SK-N-SH (cell line): Measurements from ENCODE around the gene DDC. TPM values are rescaled to one million over a fixed set of nuclear protein-coding genes. Genes with fewer than 3 reads are reported as not detected.

ENCODE experiments used
- CTCF ChIA-PET: fragments of 300-600, 350-600 bp; formaldehyde crosslinking; extraction: SDS; loops from one replicate; lab custom pipeline; 2021; lab: Yijun Ruan, JAX
- POLR2A ChIA-PET: fragments of 350-600 bp; sonication (Branson Sonifier 250); formaldehyde crosslinking; extraction: SDS; loops from one replicate; lab custom pipeline; 2020; ENCODE audit warnings: antibody characterized with exemption, inconsistent platforms; lab: Yijun Ruan, JAX
- DNase-seq: peaks from one replicate; pipeline ENCODE4 v3.0.0; 2012
- H2AFZ ChIP-seq: fragments of 200-600 bp; sonication (generic); 2 replicates; pipeline ENCODE4 v1.8.1; 2016; ENCODE audit warnings: antibody characterized with exemption, mild to moderate bottlenecking, low read depth
- H3F3A ChIP-seq: fragments of 200-600 bp; sonication (generic); replicated peaks from 2 replicates; pipeline ENCODE3; 2016; ENCODE audit warnings: antibody characterized with exemption, mild to moderate bottlenecking; ENCODE audit not compliant: insufficient read depth
- H3K27ac ChIP-seq, 2 experiments: fragments of 200-500 bp in 1 of 2; fragments of 200-600 bp in 1 of 2; sonication (Bioruptor generic) in 1 of 2; sonication (generic), shearing (Covaris generic) in 1 of 2; 2 replicates each; pipeline versions ENCODE4 v1.5.1 to v1.6.1; 2014 to 2016; ENCODE audit warnings: low read depth in 2 of 2, inconsistent platforms in 1 of 2, low read length in 1 of 2, mild to moderate bottlenecking in 1 of 2, mixed read lengths in 1 of 2
- H3K27me3 ChIP-seq: fragments of 200-600 bp; sonication (generic), shearing (Covaris generic); 2 replicates; pipeline ENCODE4 v1.6.1; 2016; ENCODE audit warnings: mixed run types; ENCODE audit not compliant: insufficient read depth
- H3K36me3 ChIP-seq, 2 experiments: fragments of 200-500 bp in 1 of 2; fragments of 200-600 bp in 1 of 2; sonication (Bioruptor generic) in 1 of 2; sonication (generic) in 1 of 2; replicated peaks in 1 of 2; 2 replicates each; pipeline versions ENCODE3 to v1.5.1; 2014 to 2016; ENCODE audit warnings: low read length in 1 of 2, mild to moderate bottlenecking in 1 of 2; ENCODE audit not compliant: insufficient read depth in 2 of 2, control insufficient read depth in 1 of 2
- H3K4me1 ChIP-seq, 2 experiments: fragments of 200-500 bp in 1 of 2; fragments of 200-600 bp in 1 of 2; sonication (Bioruptor generic) in 1 of 2; sonication (generic), shearing (Covaris generic) in 1 of 2; 2 replicates each; pipeline versions ENCODE4 v1.5.1 to v1.6.1; 2014 to 2016; ENCODE audit warnings: low read depth in 1 of 2, low read length in 1 of 2, mixed run types in 1 of 2; ENCODE audit not compliant: insufficient read depth in 2 of 2, control insufficient read depth in 1 of 2
- H3K4me2 ChIP-seq: fragments of 200-600 bp; sonication (generic), shearing (Covaris generic); 2 replicates; pipeline ENCODE4 v1.6.1; 2017; ENCODE audit warnings: mixed run types
- H3K4me3 ChIP-seq, 2 experiments: fragments of 200-500 bp in 1 of 2; fragments of 200-600 bp in 1 of 2; sonication (Bioruptor generic) in 1 of 2; sonication (generic), shearing (Covaris generic) in 1 of 2; 2 replicates each; pipeline versions ENCODE4 v1.5.1 to v1.8.1; 2014 to 2016; ENCODE audit warnings: low read depth in 2 of 2, inconsistent platforms in 1 of 2, low read length in 1 of 2, mild to moderate bottlenecking in 1 of 2, mixed read lengths in 1 of 2, moderate library complexity in 1 of 2
- H3K79me2 ChIP-seq: fragments of 200-600 bp; sonication (generic); 2 replicates; pipeline ENCODE4 v1.8.1; 2017; ENCODE audit warnings: mild to moderate bottlenecking; ENCODE audit not compliant: insufficient read depth
- H3K9ac ChIP-seq: fragments of 200-600 bp; sonication (generic); 2 replicates; pipeline ENCODE4 v1.6.1; 2017; ENCODE audit warnings: mixed run types
- H3K9me2 ChIP-seq: fragments of 200-600 bp; sonication (generic); 2 replicates; pipeline ENCODE4 v1.6.1; 2017; ENCODE audit warnings: mixed run types
- H3K9me3 ChIP-seq: fragments of 200-600 bp; sonication (generic); 2 replicates; pipeline ENCODE4 v1.6.1; 2017; ENCODE audit warnings: mixed run types, mild to moderate bottlenecking, moderate library complexity
- H4K20me1 ChIP-seq: fragments of 200-600 bp; sonication (generic); 2 replicates; pipeline ENCODE4 v1.6.1; 2017; ENCODE audit warnings: mild to moderate bottlenecking, mixed run types; ENCODE audit not compliant: insufficient read depth
- CTCF ChIP-seq: fragments of 200-600 bp; sonication (generic); IDR thresholded peaks from 2 replicates; pipeline ENCODE4 v1.6.1; 2017; ENCODE audit warnings: antibody characterized with exemption, mild to moderate bottlenecking, moderate library complexity
- EP300 ChIP-seq, 2 experiments: IDR thresholded peaks; 2 replicates each; pipeline versions ENCODE4 v1.4.0 to v1.6.1; 2012; ENCODE audit warnings: borderline replicate concordance in 1 of 2, low read depth in 1 of 2, low read length in 1 of 2
- EZH2phosphoT487 ChIP-seq: fragments of 200-600 bp; sonication (generic); IDR thresholded peaks from 2 replicates; pipeline ENCODE4 v1.6.1; 2017; ENCODE audit warnings: low read depth, mixed run types, mild to moderate bottlenecking, antibody characterized with exemption, moderate library complexity, borderline replicate concordance
- FOSL2 ChIP-seq: IDR thresholded peaks from 2 replicates; pipeline ENCODE4 v1.4.0; 2012; ENCODE audit warnings: low read depth, mild to moderate bottlenecking, moderate library complexity, borderline replicate concordance
- FOXM1 ChIP-seq: IDR thresholded peaks from 2 replicates; pipeline ENCODE4 v1.4.0; 2012; ENCODE audit warnings: low read depth, mild to moderate bottlenecking
- GABPA ChIP-seq: IDR thresholded peaks from 2 replicates; pipeline ENCODE4 v1.4.0; 2012; ENCODE audit warnings: low read depth, mild to moderate bottlenecking
- IRF3 ChIP-seq: fragments of 150-350 bp; IDR thresholded peaks from 2 replicates; pipeline ENCODE4 v1.6.1; 2016; ENCODE audit warnings: mild to moderate bottlenecking, low read depth, low read length
- JUND ChIP-seq: IDR thresholded peaks from 2 replicates; pipeline ENCODE4 v1.4.0; 2012
- MAX ChIP-seq: IDR thresholded peaks from 2 replicates; pipeline ENCODE4 v1.4.0; 2012; ENCODE audit warnings: low read depth
- MXI1 ChIP-seq: IDR thresholded peaks from 2 replicates; pipeline ENCODE4 v1.6.1; 2012; ENCODE audit warnings: mild to moderate bottlenecking, low read depth, low read length, improper control_type of control experiment
- NFIC ChIP-seq: IDR thresholded peaks from 2 replicates; pipeline ENCODE4 v1.4.0; 2012; ENCODE audit warnings: borderline replicate concordance
- NRF1 ChIP-seq: IDR thresholded peaks from 2 replicates; pipeline ENCODE4 v1.6.1; 2012; ENCODE audit warnings: low read depth, mild to moderate bottlenecking, low read length
- PBX3 ChIP-seq: IDR thresholded peaks from 2 replicates; pipeline ENCODE4; 2012
- POLR2AphosphoS5 ChIP-seq: IDR thresholded peaks from 2 replicates; pipeline ENCODE4 v1.6.1; 2012; ENCODE audit warnings: low read depth, low read length
- RAD21 ChIP-seq: IDR thresholded peaks from 2 replicates; pipeline ENCODE4 v1.6.1; 2012; ENCODE audit warnings: mild to moderate bottlenecking, low read length
- RCOR1 ChIP-seq: fragments of 150-350 bp; IDR thresholded peaks from 2 replicates; pipeline ENCODE4 v1.6.1; 2017; ENCODE audit warnings: antibody characterized with exemption, low read length
- REST ChIP-seq: IDR thresholded peaks from 2 replicates; pipeline ENCODE4 v1.6.1; 2012; ENCODE audit warnings: mild to moderate bottlenecking, low read depth, low read length, moderate library complexity
- RXRA ChIP-seq: IDR thresholded peaks from 2 replicates; pipeline ENCODE4 v1.4.0; 2012; ENCODE audit warnings: low read depth, mild to moderate bottlenecking, borderline replicate concordance
- TCF12 ChIP-seq: IDR thresholded peaks from 2 replicates; pipeline ENCODE4 v1.4.0; 2012
- TEAD4 ChIP-seq: IDR thresholded peaks from 2 replicates; pipeline ENCODE4 v1.4.0; 2012; ENCODE audit warnings: mild to moderate bottlenecking, borderline replicate concordance; ENCODE audit not compliant: insufficient read depth
- USF2 ChIP-seq: fragments of 150-350 bp; IDR thresholded peaks from 2 replicates; pipeline ENCODE4 v1.6.1; 2017; ENCODE audit warnings: antibody characterized with exemption, low read length, low read depth, borderline replicate concordance
- ZBTB33 ChIP-seq: IDR thresholded peaks from 2 replicates; pipeline ENCODE4 v1.4.0; 2012; ENCODE audit warnings: low read depth, borderline replicate concordance
- WGBS: methylation state at CpG from one replicate; pipeline ENCODE4 v1.1.6; 2017; ENCODE audit warnings: low lambda C conversion rate; 5-methylcytosine and 5-hydroxymethylcytosine counted together
- polyA plus RNA-seq, 3 experiments: library from polyadenylated mRNA; depleted of rRNA; stranded (reverse); fragments of >200 nt; gene quantifications; 2 replicates each; pipeline ENCODE4 v1.2.3, GENCODE V29; 2012

DDC gene
- polyA plus RNA-seq, 1 of the 3 experiments (the other 2 are of a cell fraction), result 1.8 TPM

GRCh38 chr7:50567715-50568261 lies 2.6 kb upstream of the DDC start:
- ChIA-PET CTCF (interaction anchor here (2.2 to 5.2 kb wide), 4 partner anchors 28 to 151 kb away, joined by 6 to 26 read pairs (median 8); no protein-coding TSS in a partner anchor), POLR2A (interaction anchor here (0.6 to 2.4 kb wide), 5 partner anchors 8 to 108 kb away, joined by 3 to 10 read pairs (median 3); no protein-coding TSS in a partner anchor)
- DNase-seq, result peak; percentile 42
- Histone ChIP-seq H3K9ac (no peak overlapping the region), H2AFZ (no peak overlapping the region), H3K27ac (peak overlapping the region in 1 of 2 experiments; percentile 96; a peak in 2 of 4 replicates), H4K20me1 (no peaks in the 10 kb centered on the region), H3K4me3 (no peak overlapping the region), H3K9me3 (no peaks in the 10 kb centered on the region), H3K27me3 (peaks cover 17% of the 10 kb centered on the region; the same call in 1 of the 2 replicates), H3K9me2 (no peaks in the 10 kb centered on the region), H3K79me2 (no peaks in the 10 kb centered on the region), H3K36me3 (no peaks in the 10 kb centered on the region), H3F3A (no peaks in the 10 kb centered on the region), H3K4me1 (peaks cover 0 to 41% of the 10 kb centered on the region in 2 experiments; a peak in 2 of 4 replicates), H3K4me2 (no peak overlapping the region)
- 23% methylated on average over 6 of the region's 6 CpGs for WGBS
- no peak for TF ChIP-seq GABPA
- TF ChIP-seq JUND, result no peak
- no peak for TF ChIP-seq CTCF
- no peak for TF ChIP-seq RAD21
- TF ChIP-seq IRF3, result no peak
- no peak for TF ChIP-seq FOSL2
- TF ChIP-seq POLR2AphosphoS5, result no peak
- TF ChIP-seq PBX3, result no peak
- TF ChIP-seq TCF12, result no peak
- TF ChIP-seq MAX, result no peak
- no peak for TF ChIP-seq ZBTB33
- no peak for TF ChIP-seq NFIC
- no peak for TF ChIP-seq REST
- TF ChIP-seq RCOR1, result peak; percentile 85; the same call in 1 of the 2 replicates
- TF ChIP-seq TEAD4, result no peak
- 0 out of 2 replicates have a peak, but pooled peaks have one; percentile 21 for TF ChIP-seq MXI1
- TF ChIP-seq EZH2phosphoT487, result no peak
- no peak for TF ChIP-seq FOXM1
- TF ChIP-seq EP300 (IDR thresholded peaks at IDR 0.05; ENCODE audit: borderline replicate concordance in 1 of 2, low read depth in 1 of 2, low read length in 1 of 2), result peak in 1 of 2 experiments; percentile 80; a peak in 2 of 4 replicates
- no peak for TF ChIP-seq NRF1
- no peak for TF ChIP-seq RXRA
- no peak for TF ChIP-seq USF2
